ENCODE data around the gene APOBEC4. TPM values are rescaled to one million over a fixed set of nuclear protein-coding genes. Genes with fewer than 3 reads are reported as not detected.

APOBEC4 gene
- total and polyA plus RNA-seq, 2 of the 8 experiments (the other 6 are each of a cell fraction or from before 2014, with no cell fraction given), result not detected

DNA sequence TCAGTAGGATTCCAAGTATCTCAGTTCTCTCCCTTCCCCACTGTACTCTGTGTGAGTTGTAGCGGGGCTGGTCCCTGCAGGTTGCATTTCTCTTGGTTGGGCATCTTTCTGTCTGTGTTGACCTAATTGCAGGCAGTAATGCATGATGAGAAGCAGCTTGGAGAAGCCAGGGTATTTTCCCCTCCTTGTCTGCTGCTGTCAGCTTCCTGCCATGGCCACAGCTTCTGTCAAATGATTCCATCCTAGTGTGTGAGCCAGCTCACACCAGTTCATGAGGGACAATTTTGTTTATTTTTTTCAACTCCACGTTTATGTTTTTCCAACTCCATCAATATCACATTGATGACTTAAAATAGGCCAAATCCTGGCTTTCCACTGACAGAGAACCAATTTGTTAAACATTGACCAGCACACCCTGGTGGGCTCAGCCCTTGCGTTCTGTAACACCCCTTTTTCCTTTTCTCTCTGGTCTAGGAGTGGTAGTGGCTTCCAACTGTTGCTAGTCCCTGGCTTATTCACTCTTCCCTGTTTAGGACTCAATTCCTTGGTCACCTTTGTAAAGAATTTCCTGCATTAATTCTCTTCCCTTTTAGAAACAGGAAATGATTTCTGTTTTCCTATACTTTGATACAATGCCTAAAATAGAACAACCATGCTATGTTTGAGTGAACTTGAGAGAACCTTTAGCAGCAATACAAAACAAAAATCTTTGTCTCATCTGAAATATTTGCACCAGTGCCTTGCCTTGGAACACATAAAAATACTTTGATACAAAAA lies 44.9 kb upstream of the APOBEC4 start (continued):
- no peak for TF ChIP-seq TCF12 (IDR thresholded peaks at IDR 0.05; ENCODE audit: low read depth, low read length)
